Prostate gland (tissue), 2 donors: ENCODE data around the gene MMP19. TPM values are rescaled to one million over a fixed set of nuclear protein-coding genes. Genes with fewer than 3 reads are reported as not detected.

Experiments
- DNase-seq: peaks from one replicate; pipeline ENCODE4 v3.0.0-alpha.2; 2019; ENCODE audit warnings: low spot score
- H3K27ac ChIP-seq, 2 donors: fragments of 200-600 bp; sonication (generic); 2 replicates each; pipeline ENCODE4 v1.5.1; 2017 to 2019
- H3K27me3 ChIP-seq: fragments of 200-600 bp; sonication (generic); replicated peaks from 2 replicates; pipeline ENCODE4 v1.5.1; 2019; ENCODE audit not compliant: insufficient read depth
- H3K36me3 ChIP-seq, 2 donors: fragments of 200-600 bp; sonication (generic); 1 replicate in 1 of 2; 2 replicates in 1 of 2; pipeline versions ENCODE4 v1.5.1 to v1.8.1; 2017 to 2019
- H3K4me1 ChIP-seq: fragments of 200-600 bp; sonication (generic); replicated peaks from 2 replicates; pipeline ENCODE4 v1.5.1; 2019
- H3K4me3 ChIP-seq, 2 donors: fragments of 200-600 bp; sonication (generic); 2 replicates each; pipeline ENCODE4 v1.5.1; 2017 to 2019
- H3K9me3 ChIP-seq: fragments of 200-600 bp; sonication (generic); 2 replicates; pipeline ENCODE4 v1.5.1; 2017
- CTCF ChIP-seq, 4 experiments: fragments of 200-600 bp in 2 of 4; fragments of 450-650 bp in 2 of 4; sonication (generic) in 2 of 4; IDR thresholded peaks; 1 replicate in 3 of 4; 2 replicates in 1 of 4; pipeline ENCODE4 v1.5.1; 2016 to 2019; ENCODE audit warnings: antibody characterized with exemption in 4 of 4, mild to moderate bottlenecking in 2 of 4, moderate library complexity in 2 of 4
- POLR2A ChIP-seq: fragments of 450-650 bp; IDR thresholded peaks from one replicate; pipeline ENCODE4 v1.6.1; 2016; ENCODE audit warnings: antibody characterized with exemption, mild to moderate bottlenecking
- POLR2AphosphoS5 ChIP-seq: sonication (generic); formaldehyde crosslinking; IDR thresholded peaks from one replicate; pipeline ENCODE4 v1.6.1; 2017; ENCODE audit warnings: antibody characterized with exemption
- WGBS: methylation state at CpG from one replicate; pipeline ENCODE4 v1.1.5; 2018; 5-methylcytosine and 5-hydroxymethylcytosine counted together
- intact Hi-C: fragments of 100-400 bp; cut with DNase I; formaldehyde crosslinking; loops from one replicate; pipeline ENCODE4 v1.14.2; 2022
- total RNA-seq, 2 donors: library from RNA; depleted of rRNA; stranded (reverse); fragments of >200 nt; gene quantifications; one replicate each; pipeline ENCODE4 v1.1.0, GENCODE V29; 2016

The MMP19 gene
- total RNA-seq, 2 donors from 2014 or later: 0.46 to 2.6 TPM

GRCh38 chr12:55829967-55830600, 12.7 kb downstream of the MMP19 start:
- H3K4me1 ChIP-seq: peaks cover 12% of the 10 kb centered on the region
- under 1% methylated on average over 33 of the region's 37 CpGs for WGBS

GRCh38 chr12:55828357-55828756, 14.4 kb downstream of the MMP19 start:
- 81% methylated on average over 5 of the region's 5 CpGs for WGBS
- TF ChIP-seq POLR2AphosphoS5: no peak
- no peak for TF ChIP-seq CTCF (IDR thresholded peaks at IDR 0.05)
- no peak for TF ChIP-seq POLR2A
- Histone ChIP-seq H3K27me3 (no peaks in the 10 kb centered on the region), H3K4me3 (no peak overlapping the region), H3K27ac (peak overlapping the region in 1 of 2 donors; percentile 74), H3K36me3 (no peaks in the 10 kb centered on the region), H3K9me3 (no peaks in the 10 kb centered on the region), H3K4me1 (peaks cover 12% of the 10 kb centered on the region)
- DNase-seq: no peak
- intact Hi-C loops: no loop called here

More at GRCh38 chr12:55829967-55830600, 12.7 kb downstream of the MMP19 start:
- intact Hi-C loops: loop anchor here (2.0 kb wide), 1 partner anchor 97 kb away; the partner anchor contains the start of gene PYM1
- TF ChIP-seq CTCF (IDR thresholded peaks at IDR 0.05): no peak
- TF ChIP-seq POLR2AphosphoS5: no peak
- TF ChIP-seq POLR2A: no peak
- Histone ChIP-seq H3K9me3 (no peaks in the 10 kb centered on the region), H3K27me3 (no peaks in the 10 kb centered on the region), H3K4me3 (peak overlapping the region; percentile 52 to 88), H3K27ac (peak overlapping the region; percentile 82 to 96), H3K36me3 (no peaks in the 10 kb centered on the region)
- DNase-seq: peak; percentile 27

GRCh38 chr12:55827806-55828205, 14.9 kb downstream of the MMP19 start:
- DNase-seq: no peak
- no peak for TF ChIP-seq POLR2A
- no peak for TF ChIP-seq POLR2AphosphoS5
- no peak for TF ChIP-seq CTCF (IDR thresholded peaks at IDR 0.05)
- Histone ChIP-seq H3K4me3 (no peak overlapping the region), H3K27ac (no peak overlapping the region), H3K4me1 (peaks cover 12% of the 10 kb centered on the region), H3K36me3 (no peaks in the 10 kb centered on the region), H3K27me3 (no peaks in the 10 kb centered on the region), H3K9me3 (no peaks in the 10 kb centered on the region)
- intact Hi-C loops: no loop called here
- WGBS: 88% methylated on average over 15 of the region's 15 CpGs

- no peaks in the 10 kb centered on the region for H3K9me3 ChIP-seq
- H3K4me3 ChIP-seq: no peak overlapping the region
- no peak for DNase-seq
- intact Hi-C loops: no loop called here
- H3K27ac ChIP-seq: no peak overlapping the region
- TF ChIP-seq POLR2AphosphoS5 (no peak), CTCF (IDR thresholded peaks at IDR 0.05) (no peak), POLR2A (no peak)
- H3K36me3 ChIP-seq: peaks cover 0 to 15% of the 10 kb centered on the region in 2 donors
- WGBS: 87% methylated on average over 5 of the region's 5 CpGs
- H3K4me1 ChIP-seq: peaks cover 12% of the 10 kb centered on the region
- H3K27me3 ChIP-seq: no peaks in the 10 kb centered on the region
These were observed 18.0 kb downstream of the MMP19 start for GRCh38 chr12:55824726-55825125.

- 69% methylated on average over 4 of the region's 4 CpGs for WGBS
- Histone ChIP-seq H3K27me3 (no peaks in the 10 kb centered on the region), H3K36me3 (peaks cover 0 to 15% of the 10 kb centered on the region in 2 donors), H3K4me1 (peaks cover 16% of the 10 kb centered on the region), H3K4me3 (no peak overlapping the region), H3K9me3 (no peaks in the 10 kb centered on the region), H3K27ac (no peak overlapping the region)
- DNase-seq: no peak
- intact Hi-C loops: no loop called here
- TF ChIP-seq POLR2AphosphoS5 (no peak), POLR2A (no peak), CTCF (IDR thresholded peaks at IDR 0.05) (no peak)
These were observed 19.3 kb downstream of the MMP19 start for GRCh38 chr12:55823419-55823818.
